Choroid plexus epithelial cell (primary cell): ENCODE results near the gene SPHK2.
"Not testable (repeated sequence)": the region's sequence is repeated elsewhere in the genome, so short reads cannot be mapped to it uniquely, and the experiment has no call there.

ENCODE experiments used
- DNase-seq: peaks from one replicate; pipeline ENCODE4 v3.0.0-alpha.2; 2010; ENCODE audit warnings: low read depth
- H3K4me3 ChIP-seq: 2 replicates; pipeline ENCODE4 v1.5.1; 2011; ENCODE audit warnings: low read depth, mild to moderate bottlenecking, control low read depth, low read length, moderate library complexity
- TF ChIP-seq, protein P1 (sequence below): conservative IDR thresholded peaks from 2 replicates; pipeline ENCODE4 v1.5.1; 2011; ENCODE audit warnings: low read depth, mild to moderate bottlenecking, control low read depth, inconsistent platforms, low read length, moderate library complexity

Gene SPHK2, protein sequence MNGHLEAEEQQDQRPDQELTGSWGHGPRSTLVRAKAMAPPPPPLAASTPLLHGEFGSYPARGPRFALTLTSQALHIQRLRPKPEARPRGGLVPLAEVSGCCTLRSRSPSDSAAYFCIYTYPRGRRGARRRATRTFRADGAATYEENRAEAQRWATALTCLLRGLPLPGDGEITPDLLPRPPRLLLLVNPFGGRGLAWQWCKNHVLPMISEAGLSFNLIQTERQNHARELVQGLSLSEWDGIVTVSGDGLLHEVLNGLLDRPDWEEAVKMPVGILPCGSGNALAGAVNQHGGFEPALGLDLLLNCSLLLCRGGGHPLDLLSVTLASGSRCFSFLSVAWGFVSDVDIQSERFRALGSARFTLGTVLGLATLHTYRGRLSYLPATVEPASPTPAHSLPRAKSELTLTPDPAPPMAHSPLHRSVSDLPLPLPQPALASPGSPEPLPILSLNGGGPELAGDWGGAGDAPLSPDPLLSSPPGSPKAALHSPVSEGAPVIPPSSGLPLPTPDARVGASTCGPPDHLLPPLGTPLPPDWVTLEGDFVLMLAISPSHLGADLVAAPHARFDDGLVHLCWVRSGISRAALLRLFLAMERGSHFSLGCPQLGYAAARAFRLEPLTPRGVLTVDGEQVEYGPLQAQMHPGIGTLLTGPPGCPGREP

DNA sequence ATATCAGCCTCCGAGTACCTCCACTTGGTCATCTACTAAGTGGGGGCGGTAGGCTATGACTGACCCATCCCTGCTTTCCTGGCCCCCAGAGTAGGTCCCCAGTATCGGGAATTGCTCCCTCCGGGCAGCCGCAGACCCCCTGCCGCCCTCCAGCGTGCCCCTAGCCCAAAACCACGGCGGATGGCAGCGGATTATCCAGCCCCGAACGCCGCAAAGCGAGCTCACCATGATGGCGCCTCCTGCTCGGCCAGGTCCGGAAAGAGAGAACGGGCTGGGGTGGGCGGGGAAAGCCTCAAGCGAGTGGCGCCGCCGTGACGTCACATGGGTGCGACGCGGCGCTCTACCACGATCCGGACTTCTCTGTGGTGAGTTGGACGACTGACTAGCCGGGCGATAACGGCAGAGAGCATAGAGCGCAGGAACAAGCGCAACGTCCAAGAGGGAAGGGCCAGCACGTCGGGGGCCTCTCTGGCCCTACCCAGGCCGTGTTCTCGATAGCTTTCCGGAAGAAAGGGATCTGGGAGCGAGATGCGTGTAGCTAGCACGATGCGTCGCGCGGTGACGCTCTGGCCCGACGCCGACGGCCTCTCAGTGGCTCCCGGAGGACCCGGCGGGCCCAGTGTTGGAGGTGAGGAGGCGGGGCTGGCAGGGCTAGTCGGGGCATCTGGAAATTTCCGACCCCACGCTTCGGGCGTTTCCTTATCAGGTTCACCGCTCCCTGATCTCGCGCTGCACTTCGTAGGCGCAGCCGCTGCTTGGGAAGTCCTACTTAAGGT is at the start of gene SPHK2, which contains the start of gene RPL18:
SPHK2 (plus strand) TSS at position 591 of the 776 bp plus-strand sequence. CDS start 1,009 bp downstream, outside the sequence.
RPL18 (minus strand) TSS at position 263 of the 776 bp plus-strand sequence; CDS start at position 228, 35 bp downstream.
- TF ChIP-seq, protein P1, sequence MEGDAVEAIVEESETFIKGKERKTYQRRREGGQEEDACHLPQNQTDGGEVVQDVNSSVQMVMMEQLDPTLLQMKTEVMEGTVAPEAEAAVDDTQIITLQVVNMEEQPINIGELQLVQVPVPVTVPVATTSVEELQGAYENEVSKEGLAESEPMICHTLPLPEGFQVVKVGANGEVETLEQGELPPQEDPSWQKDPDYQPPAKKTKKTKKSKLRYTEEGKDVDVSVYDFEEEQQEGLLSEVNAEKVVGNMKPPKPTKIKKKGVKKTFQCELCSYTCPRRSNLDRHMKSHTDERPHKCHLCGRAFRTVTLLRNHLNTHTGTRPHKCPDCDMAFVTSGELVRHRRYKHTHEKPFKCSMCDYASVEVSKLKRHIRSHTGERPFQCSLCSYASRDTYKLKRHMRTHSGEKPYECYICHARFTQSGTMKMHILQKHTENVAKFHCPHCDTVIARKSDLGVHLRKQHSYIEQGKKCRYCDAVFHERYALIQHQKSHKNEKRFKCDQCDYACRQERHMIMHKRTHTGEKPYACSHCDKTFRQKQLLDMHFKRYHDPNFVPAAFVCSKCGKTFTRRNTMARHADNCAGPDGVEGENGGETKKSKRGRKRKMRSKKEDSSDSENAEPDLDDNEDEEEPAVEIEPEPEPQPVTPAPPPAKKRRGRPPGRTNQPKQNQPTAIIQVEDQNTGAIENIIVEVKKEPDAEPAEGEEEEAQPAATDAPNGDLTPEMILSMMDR, result no peak
- peak within 1 kb of the TSS; percentile 99 for H3K4me3 ChIP-seq

GRCh38 chr19:48569814-48570213 is 49.5 kb upstream of the SPHK2 start:
- DNase-seq, result no peak
- TF ChIP-seq, protein P1, result no peak
- no peak overlapping the region for H3K4me3 ChIP-seq

More for the DNA sequence above, at the start of gene SPHK2, which contains the start of gene RPL18:
- peak; percentile 100 for DNase-seq

GRCh38 chr19:48571378-48572162 is 47.7 kb upstream of the SPHK2 start:
- TF ChIP-seq, protein P1, result no peak
- H3K4me3 ChIP-seq, result no peak overlapping the region
- no peak for DNase-seq

GRCh38 chr19:48573163-48573505 is 46.2 kb upstream of the SPHK2 start:
- TF ChIP-seq, protein P1, result no peak
- no peak for DNase-seq
- no peak overlapping the region for H3K4me3 ChIP-seq

GRCh38 chr19:48575931-48576622 is 43.2 kb upstream of the SPHK2 start:
- no peak for DNase-seq
- TF ChIP-seq, protein P1, result no peak

GRCh38 chr19:48577908-48578307 is 41.4 kb upstream of the SPHK2 start:
- DNase-seq, H3K4me3 ChIP-seq: not testable (repeated sequence)

More at GRCh38 chr19:48575931-48576622, 43.2 kb upstream of the SPHK2 start:
- no peak overlapping the region for H3K4me3 ChIP-seq
